ENCODE results near the gene ST3GAL3.

DNA sequence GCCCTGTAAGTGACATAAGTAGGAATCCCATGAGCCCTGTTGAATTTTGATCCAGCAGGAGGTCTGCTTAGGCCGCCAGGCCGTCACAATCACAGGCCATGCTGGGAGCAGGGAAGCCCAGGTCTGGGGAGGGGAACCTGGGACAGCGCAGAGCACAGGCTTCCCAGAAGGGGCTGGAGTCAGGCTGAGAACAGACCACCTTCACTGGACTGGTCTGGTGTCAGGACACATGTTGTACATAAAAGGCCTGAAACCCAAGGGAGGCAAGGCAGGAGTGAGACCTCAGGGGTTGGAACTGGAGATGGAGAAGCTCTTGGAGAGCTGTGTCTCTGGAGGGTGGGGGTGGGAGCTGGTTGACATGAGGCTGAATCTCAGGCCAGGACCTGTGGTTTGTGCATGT lies 163.0 kb downstream of the ST3GAL3 start:
- TF ChIP-seq, protein P1, sequence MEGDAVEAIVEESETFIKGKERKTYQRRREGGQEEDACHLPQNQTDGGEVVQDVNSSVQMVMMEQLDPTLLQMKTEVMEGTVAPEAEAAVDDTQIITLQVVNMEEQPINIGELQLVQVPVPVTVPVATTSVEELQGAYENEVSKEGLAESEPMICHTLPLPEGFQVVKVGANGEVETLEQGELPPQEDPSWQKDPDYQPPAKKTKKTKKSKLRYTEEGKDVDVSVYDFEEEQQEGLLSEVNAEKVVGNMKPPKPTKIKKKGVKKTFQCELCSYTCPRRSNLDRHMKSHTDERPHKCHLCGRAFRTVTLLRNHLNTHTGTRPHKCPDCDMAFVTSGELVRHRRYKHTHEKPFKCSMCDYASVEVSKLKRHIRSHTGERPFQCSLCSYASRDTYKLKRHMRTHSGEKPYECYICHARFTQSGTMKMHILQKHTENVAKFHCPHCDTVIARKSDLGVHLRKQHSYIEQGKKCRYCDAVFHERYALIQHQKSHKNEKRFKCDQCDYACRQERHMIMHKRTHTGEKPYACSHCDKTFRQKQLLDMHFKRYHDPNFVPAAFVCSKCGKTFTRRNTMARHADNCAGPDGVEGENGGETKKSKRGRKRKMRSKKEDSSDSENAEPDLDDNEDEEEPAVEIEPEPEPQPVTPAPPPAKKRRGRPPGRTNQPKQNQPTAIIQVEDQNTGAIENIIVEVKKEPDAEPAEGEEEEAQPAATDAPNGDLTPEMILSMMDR (conservative IDR thresholded peaks at IDR 0.05): no peak
- no peak for TF ChIP-seq EZH2 (IDR thresholded peaks at IDR 0.05; ENCODE audit: low read depth)

All from PC-9 (cell line).